ENCODE measurements around the gene NDOR1.

- TF ChIP-seq EZH2 (IDR thresholded peaks at IDR 0.05; ENCODE audit: insufficient read depth, poor library complexity, severe bottlenecking) (no peak), EZH2phosphoT487 (IDR thresholded peaks at IDR 0.05; ENCODE audit: insufficient read depth, low read depth) (no peak)
Observed at GRCh38 chr9:137262909-137263285, 57.4 kb downstream of the NDOR1 start.

All from GM23248 (cell line).